GM23338 (cell line): ENCODE measurements around the gene IRF3. TPM values are rescaled to one million over a fixed set of nuclear protein-coding genes. Genes with fewer than 3 reads are reported as not detected.

Experiments
- NANOG ChIP-seq: IDR thresholded peaks from 2 replicates; pipeline ENCODE4 v1.6.1; 2016; ENCODE audit warnings: antibody characterized with exemption, borderline replicate concordance
- REST ChIP-seq: IDR thresholded peaks from one replicate; pipeline ENCODE4 v1.6.1; 2018; ENCODE audit warnings: antibody characterized with exemption; ENCODE audit not compliant: unreplicated experiment
- polyA plus RNA-seq: library from polyadenylated mRNA; unstranded; fragments of >200 nt; fragmentation: Nextera tagmentation; extraction: Ambion mirVana; gene quantifications from 2 replicates; pipeline ENCODE4 v1.2.1, GENCODE V29; 2016
- total RNA-seq: library from RNA; depleted of rRNA; stranded (reverse); fragments of >200 nt; shearing (Covaris generic); gene quantifications from 2 replicates; pipeline ENCODE4 v1.2.3, GENCODE V29; 2014
- TF ChIP-seq, protein P1 (sequence below): fragments of 250-450 bp; sonication (Bioruptor Pico); IDR thresholded peaks from 2 replicates; pipeline ENCODE4 v1.5.0; 2020; ENCODE audit warnings: mild to moderate bottlenecking, moderate library complexity

The IRF3 gene
- total and polyA plus RNA-seq, 2 experiments from 2014 or later = 57.4 to 164 TPM

DNA sequence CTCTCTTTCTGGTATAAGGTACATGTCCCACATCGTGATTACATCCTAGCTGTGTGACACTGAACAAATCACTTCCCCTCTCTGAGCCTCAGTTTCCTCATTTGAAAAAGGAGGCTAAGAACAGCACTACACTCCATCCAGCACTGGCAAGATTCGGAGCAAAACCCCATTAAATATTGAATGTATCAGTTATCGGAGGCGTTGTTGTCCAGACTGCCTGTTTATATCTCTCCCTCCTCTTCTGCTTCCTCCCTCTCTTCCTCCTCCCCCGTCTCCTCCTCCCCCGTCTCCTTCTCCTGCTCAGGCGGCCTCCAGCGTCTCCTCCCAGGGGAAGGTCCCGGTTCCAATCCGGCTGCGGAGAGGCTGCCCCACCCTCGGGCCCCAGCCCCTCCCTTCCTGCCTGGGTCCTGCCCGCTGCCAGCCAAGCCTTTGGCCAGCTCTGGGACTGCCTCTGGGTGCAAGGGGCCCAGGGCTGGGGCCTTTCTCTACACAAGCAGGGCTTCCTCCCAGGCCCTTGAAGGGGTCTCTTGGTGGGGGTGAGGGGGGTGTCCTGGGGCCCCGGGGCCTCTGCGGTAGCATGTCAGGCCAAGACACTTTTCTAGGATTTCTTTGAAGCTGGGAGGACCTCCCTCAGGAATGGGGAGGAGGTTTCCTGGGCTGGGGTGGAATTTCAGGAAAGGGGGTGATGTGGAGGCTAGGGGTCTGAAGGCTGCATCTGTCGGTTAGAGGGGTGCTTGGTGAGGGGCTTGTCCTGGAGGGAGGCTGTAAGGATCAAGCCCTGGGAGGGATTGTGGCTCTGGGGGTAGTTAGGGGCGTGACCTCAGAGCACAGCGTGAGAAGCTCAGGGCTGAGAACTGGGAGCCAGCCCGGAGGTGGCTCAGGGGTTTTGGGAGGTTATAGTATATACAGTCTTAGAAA is 27.6 kb downstream of the IRF3 start (continued):
- TF ChIP-seq, protein P1, sequence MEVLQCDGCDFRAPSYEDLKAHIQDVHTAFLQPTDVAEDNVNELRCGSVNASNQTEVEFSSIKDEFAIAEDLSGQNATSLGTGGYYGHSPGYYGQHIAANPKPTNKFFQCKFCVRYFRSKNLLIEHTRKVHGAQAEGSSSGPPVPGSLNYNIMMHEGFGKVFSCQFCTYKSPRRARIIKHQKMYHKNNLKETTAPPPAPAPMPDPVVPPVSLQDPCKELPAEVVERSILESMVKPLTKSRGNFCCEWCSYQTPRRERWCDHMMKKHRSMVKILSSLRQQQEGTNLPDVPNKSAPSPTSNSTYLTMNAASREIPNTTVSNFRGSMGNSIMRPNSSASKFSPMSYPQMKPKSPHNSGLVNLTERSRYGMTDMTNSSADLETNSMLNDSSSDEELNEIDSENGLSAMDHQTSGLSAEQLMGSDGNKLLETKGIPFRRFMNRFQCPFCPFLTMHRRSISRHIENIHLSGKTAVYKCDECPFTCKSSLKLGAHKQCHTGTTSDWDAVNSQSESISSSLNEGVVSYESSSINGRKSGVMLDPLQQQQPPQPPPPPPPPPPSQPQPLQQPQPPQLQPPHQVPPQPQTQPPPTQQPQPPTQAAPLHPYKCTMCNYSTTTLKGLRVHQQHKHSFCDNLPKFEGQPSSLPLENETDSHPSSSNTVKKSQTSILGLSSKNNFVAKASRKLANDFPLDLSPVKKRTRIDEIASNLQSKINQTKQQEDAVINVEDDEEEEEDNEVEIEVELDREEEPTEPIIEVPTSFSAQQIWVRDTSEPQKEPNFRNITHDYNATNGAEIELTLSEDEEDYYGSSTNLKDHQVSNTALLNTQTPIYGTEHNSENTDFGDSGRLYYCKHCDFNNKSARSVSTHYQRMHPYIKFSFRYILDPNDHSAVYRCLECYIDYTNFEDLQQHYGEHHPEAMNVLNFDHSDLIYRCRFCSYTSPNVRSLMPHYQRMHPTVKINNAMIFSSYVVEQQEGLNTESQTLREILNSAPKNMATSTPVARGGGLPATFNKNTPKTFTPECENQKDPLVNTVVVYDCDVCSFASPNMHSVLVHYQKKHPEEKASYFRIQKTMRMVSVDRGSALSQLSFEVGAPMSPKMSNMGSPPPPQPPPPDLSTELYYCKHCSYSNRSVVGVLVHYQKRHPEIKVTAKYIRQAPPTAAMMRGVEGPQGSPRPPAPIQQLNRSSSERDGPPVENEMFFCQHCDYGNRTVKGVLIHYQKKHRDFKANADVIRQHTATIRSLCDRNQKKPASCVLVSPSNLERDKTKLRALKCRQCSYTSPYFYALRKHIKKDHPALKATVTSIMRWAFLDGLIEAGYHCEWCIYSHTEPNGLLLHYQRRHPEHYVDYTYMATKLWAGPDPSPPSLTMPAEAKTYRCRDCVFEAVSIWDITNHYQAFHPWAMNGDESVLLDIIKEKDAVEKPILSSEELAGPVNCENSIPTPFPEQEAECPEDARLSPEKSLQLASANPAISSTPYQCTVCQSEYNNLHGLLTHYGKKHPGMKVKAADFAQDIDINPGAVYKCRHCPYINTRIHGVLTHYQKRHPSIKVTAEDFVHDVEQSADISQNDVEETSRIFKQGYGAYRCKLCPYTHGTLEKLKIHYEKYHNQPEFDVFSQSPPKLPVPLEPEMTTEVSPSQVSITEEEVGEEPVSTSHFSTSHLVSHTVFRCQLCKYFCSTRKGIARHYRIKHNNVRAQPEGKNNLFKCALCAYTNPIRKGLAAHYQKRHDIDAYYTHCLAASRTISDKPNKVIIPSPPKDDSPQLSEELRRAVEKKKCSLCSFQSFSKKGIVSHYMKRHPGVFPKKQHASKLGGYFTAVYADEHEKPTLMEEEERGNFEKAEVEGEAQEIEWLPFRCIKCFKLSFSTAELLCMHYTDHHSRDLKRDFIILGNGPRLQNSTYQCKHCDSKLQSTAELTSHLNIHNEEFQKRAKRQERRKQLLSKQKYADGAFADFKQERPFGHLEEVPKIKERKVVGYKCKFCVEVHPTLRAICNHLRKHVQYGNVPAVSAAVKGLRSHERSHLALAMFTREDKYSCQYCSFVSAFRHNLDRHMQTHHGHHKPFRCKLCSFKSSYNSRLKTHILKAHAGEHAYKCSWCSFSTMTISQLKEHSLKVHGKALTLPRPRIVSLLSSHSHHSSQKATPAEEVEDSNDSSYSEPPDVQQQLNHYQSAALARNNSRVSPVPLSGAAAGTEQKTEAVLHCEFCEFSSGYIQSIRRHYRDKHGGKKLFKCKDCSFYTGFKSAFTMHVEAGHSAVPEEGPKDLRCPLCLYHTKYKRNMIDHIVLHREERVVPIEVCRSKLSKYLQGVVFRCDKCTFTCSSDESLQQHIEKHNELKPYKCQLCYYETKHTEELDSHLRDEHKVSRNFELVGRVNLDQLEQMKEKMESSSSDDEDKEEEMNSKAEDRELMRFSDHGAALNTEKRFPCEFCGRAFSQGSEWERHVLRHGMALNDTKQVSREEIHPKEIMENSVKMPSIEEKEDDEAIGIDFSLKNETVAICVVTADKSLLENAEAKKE (CRISPR knock-in tag) = no peak
- TF ChIP-seq REST = no peak
- TF ChIP-seq NANOG = no peak
